ENCODE measurements around the gene DTNB.

Gene DTNB

GRCh38 chr2:25642298-25642697, 31.1 kb downstream of the DTNB start:
- TF ChIP-seq GABPA (IDR thresholded peaks at IDR 0.05; ENCODE audit: low read depth): no peak
- TF ChIP-seq SPI1 (IDR thresholded peaks at IDR 0.05; ENCODE audit: borderline replicate concordance, low read depth): no peak
- TF ChIP-seq REST (IDR thresholded peaks at IDR 0.05; ENCODE audit: insufficient replicate concordance, low read depth): no peak
- TF ChIP-seq POLR2AphosphoS5 (IDR thresholded peaks at IDR 0.05; ENCODE audit: low read depth): no peak
- TF ChIP-seq CTCF (IDR thresholded peaks at IDR 0.05; ENCODE audit: insufficient read depth, low read length): no peak
- DNase-seq (ENCODE audit: low read depth in 1 of 2, low spot score in 1 of 2): no peak
- H3K27me3 ChIP-seq (ENCODE audit: insufficient read depth, poor library complexity, severe bottlenecking): no peaks in the 10 kb centered on the region
- no peak overlapping the region for H3K27ac ChIP-seq (replicated peaks)
- no peak overlapping the region for H3K4me3 ChIP-seq (replicated peaks; ENCODE audit: insufficient read depth, low read length)

- no peak for DNase-seq (ENCODE audit: low read depth in 1 of 2, low spot score in 1 of 2)
- TF ChIP-seq REST (IDR thresholded peaks at IDR 0.05; ENCODE audit: insufficient replicate concordance, low read depth) (no peak), CTCF (IDR thresholded peaks at IDR 0.05; ENCODE audit: insufficient read depth, low read length) (no peak), POLR2AphosphoS5 (IDR thresholded peaks at IDR 0.05; ENCODE audit: low read depth) (no peak), GABPA (IDR thresholded peaks at IDR 0.05; ENCODE audit: low read depth) (no peak), SPI1 (IDR thresholded peaks at IDR 0.05; ENCODE audit: borderline replicate concordance, low read depth) (no peak)
- Histone ChIP-seq H3K27ac (replicated peaks) (no peak overlapping the region), H3K27me3 (ENCODE audit: insufficient read depth, poor library complexity, severe bottlenecking) (no peaks in the 10 kb centered on the region), H3K4me3 (replicated peaks; ENCODE audit: insufficient read depth, low read length) (no peak overlapping the region)
Observed at GRCh38 chr2:25639696-25640095, 33.7 kb downstream of the DTNB start.

- TF ChIP-seq GABPA (IDR thresholded peaks at IDR 0.05; ENCODE audit: low read depth) (no peak), CTCF (IDR thresholded peaks at IDR 0.05; ENCODE audit: insufficient read depth, low read length) (no peak), REST (IDR thresholded peaks at IDR 0.05; ENCODE audit: insufficient replicate concordance, low read depth) (no peak), SPI1 (IDR thresholded peaks at IDR 0.05; ENCODE audit: borderline replicate concordance, low read depth) (no peak)
- DNase-seq (ENCODE audit: low read depth in 1 of 2, low spot score in 1 of 2): no peak
Observed at GRCh38 chr2:25639131-25639530, 34.2 kb downstream of the DTNB start.

More at GRCh38 chr2:25639131-25639530, 34.2 kb downstream of the DTNB start:
- no peak overlapping the region for H3K27ac ChIP-seq (replicated peaks)
- H3K4me3 ChIP-seq (replicated peaks; ENCODE audit: insufficient read depth, low read length): no peak overlapping the region
- no peaks in the 10 kb centered on the region for H3K27me3 ChIP-seq (ENCODE audit: insufficient read depth, poor library complexity, severe bottlenecking)
